Prostate gland (tissue), 2 donors: Measurements from ENCODE around the gene HRH4.

Source experiments
- POLR2A ChIP-seq: fragments of 450-650 bp; IDR thresholded peaks from one replicate; pipeline ENCODE4 v1.6.1; 2016; ENCODE audit warnings: antibody characterized with exemption, mild to moderate bottlenecking
- TF ChIP-seq, protein P1 (sequence below), 4 experiments: fragments of 200-600 bp in 2 of 4; fragments of 450-650 bp in 2 of 4; sonication (generic) in 2 of 4; IDR thresholded peaks; 1 replicate in 3 of 4; 2 replicates in 1 of 4; pipeline ENCODE4 v1.5.1; 2016 to 2019; ENCODE audit warnings: antibody characterized with exemption in 4 of 4, mild to moderate bottlenecking in 2 of 4, moderate library complexity in 2 of 4

- TF ChIP-seq, protein P1, sequence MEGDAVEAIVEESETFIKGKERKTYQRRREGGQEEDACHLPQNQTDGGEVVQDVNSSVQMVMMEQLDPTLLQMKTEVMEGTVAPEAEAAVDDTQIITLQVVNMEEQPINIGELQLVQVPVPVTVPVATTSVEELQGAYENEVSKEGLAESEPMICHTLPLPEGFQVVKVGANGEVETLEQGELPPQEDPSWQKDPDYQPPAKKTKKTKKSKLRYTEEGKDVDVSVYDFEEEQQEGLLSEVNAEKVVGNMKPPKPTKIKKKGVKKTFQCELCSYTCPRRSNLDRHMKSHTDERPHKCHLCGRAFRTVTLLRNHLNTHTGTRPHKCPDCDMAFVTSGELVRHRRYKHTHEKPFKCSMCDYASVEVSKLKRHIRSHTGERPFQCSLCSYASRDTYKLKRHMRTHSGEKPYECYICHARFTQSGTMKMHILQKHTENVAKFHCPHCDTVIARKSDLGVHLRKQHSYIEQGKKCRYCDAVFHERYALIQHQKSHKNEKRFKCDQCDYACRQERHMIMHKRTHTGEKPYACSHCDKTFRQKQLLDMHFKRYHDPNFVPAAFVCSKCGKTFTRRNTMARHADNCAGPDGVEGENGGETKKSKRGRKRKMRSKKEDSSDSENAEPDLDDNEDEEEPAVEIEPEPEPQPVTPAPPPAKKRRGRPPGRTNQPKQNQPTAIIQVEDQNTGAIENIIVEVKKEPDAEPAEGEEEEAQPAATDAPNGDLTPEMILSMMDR (IDR thresholded peaks at IDR 0.05) = no peak
- TF ChIP-seq POLR2A = no peak
Measured at GRCh38 chr18:24420551-24420950, 39.9 kb upstream of the HRH4 start.
